ENCODE measurements around the gene PRDM16. TPM values are rescaled to one million over a fixed set of nuclear protein-coding genes. Genes with fewer than 3 reads are reported as not detected.

The PRDM16 gene
- total RNA-seq, 2 experiments from 2014 or later: not detected

- POLR2A ChIA-PET: no interaction called here
These were observed 25.1 kb downstream of the PRDM16 start for GRCh38 chr1:3093898-3094626.

DNA sequence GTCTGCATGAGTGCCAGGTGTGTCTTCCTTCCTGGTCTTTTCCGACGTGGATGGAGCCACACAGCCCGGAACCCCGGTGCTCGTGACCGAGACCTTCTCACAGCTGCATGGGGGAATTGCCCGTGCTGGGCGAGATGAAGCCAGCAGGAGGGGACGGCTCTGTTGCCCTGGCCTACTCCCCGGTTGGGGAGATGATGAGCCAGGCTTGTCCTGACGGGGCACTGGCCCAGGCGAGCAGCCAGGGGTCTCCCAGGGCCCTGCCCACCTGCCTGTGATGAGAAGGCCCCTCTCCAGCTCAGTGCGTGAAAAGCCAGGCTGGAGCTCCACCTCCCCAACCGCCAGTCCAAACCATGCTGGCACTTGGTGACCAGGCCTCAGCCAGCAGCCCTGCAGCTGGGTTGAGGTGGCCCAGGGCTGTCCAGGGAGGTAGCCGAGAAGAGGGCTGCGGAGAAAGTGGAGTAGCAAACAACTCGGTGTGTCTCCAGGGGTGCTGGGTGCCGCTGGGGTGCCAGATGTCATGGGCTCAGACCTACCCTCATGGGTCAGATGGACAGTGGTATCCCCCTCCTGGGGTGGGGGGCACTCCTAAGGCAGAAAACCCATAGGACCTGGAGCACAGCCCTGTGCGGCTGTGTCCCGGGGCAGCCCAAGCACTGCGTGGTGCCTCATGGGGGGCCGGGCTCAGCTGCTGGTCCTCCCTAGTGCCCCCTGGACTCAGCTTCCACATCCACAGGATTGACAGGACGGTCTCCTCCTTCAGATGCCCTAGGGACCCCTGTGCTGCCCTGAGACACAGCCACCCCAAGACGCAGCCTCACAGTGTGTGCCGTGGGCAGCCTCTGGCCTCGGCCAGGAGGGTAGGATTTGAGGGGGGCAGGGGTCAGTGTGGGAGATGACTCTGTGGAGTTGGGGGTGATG lies 26.1 kb downstream of the PRDM16 start:
- no peaks in the 10 kb centered on the region for H3K9me2 ChIP-seq (ENCODE audit: insufficient read depth, low read length)
- POLR2A ChIA-PET: no interaction called here
- no peaks in the 10 kb centered on the region for H3K4me1 ChIP-seq (ENCODE audit: insufficient read depth, low read length, poor library complexity, severe bottlenecking)
- no TSS peak for BruUV-seq (replicated peaks)
- no peaks in the 10 kb centered on the region for H4K20me1 ChIP-seq (ENCODE audit: insufficient read depth, low read length)
- H3K9me3 ChIP-seq (ENCODE audit: low read length): no peaks in the 10 kb centered on the region
- TF ChIP-seq CTCF (conservative IDR thresholded peaks at IDR 0.05; ENCODE audit: low read length): no peak
- no peak overlapping the region for H3K4me3 ChIP-seq (ENCODE audit: low read depth, low read length, poor library complexity, severe bottlenecking)
- no peak overlapping the region for H2AFZ ChIP-seq (ENCODE audit: low read length)
- H3K36me3 ChIP-seq (ENCODE audit: insufficient read depth, low read length): no peaks in the 10 kb centered on the region
- DNase-seq (ENCODE audit: low spot score): no peak
- H3K27ac ChIP-seq (ENCODE audit: low read depth, low read length, poor library complexity, severe bottlenecking): no peak overlapping the region
- CTCF ChIA-PET (ENCODE audit: unreplicated experiment): no interaction called here
- no peaks in the 10 kb centered on the region for H3K79me2 ChIP-seq (ENCODE audit: insufficient read depth, low read depth, low read length)
- intact Hi-C loops (cut with micrococcal nuclease; ENCODE audit: unreplicated experiment): no loop called here
- H3K4me2 ChIP-seq (ENCODE audit: low read length): no peak overlapping the region

More at GRCh38 chr1:3093898-3094626, 25.1 kb downstream of the PRDM16 start:
- Histone ChIP-seq H4K20me1 (ENCODE audit: insufficient read depth, low read length) (no peaks in the 10 kb centered on the region), H3K9me3 (ENCODE audit: low read length) (no peaks in the 10 kb centered on the region), H3K4me2 (ENCODE audit: low read length) (no peak overlapping the region), H3K36me3 (ENCODE audit: insufficient read depth, low read length) (no peaks in the 10 kb centered on the region), H3K27ac (ENCODE audit: low read depth, low read length, poor library complexity, severe bottlenecking) (no peak overlapping the region), H3K4me1 (ENCODE audit: insufficient read depth, low read length, poor library complexity, severe bottlenecking) (no peaks in the 10 kb centered on the region), H3K79me2 (ENCODE audit: insufficient read depth, low read depth, low read length) (no peaks in the 10 kb centered on the region), H2AFZ (ENCODE audit: low read length) (no peak overlapping the region), H3K9me2 (ENCODE audit: insufficient read depth, low read length) (no peaks in the 10 kb centered on the region), H3K4me3 (ENCODE audit: low read depth, low read length, poor library complexity, severe bottlenecking) (no peak overlapping the region)
- TF ChIP-seq EZH2phosphoT487 (IDR thresholded peaks at IDR 0.05; ENCODE audit: borderline replicate concordance, low read depth, low read length): no peak
- no peak for TF ChIP-seq CTCF (conservative IDR thresholded peaks at IDR 0.05; ENCODE audit: low read length)
- no peak for DNase-seq (ENCODE audit: low spot score)
- BruUV-seq (replicated peaks): no TSS peak
- CTCF ChIA-PET (ENCODE audit: unreplicated experiment): no interaction called here
- intact Hi-C loops (cut with micrococcal nuclease; ENCODE audit: unreplicated experiment): no loop called here

- no peak overlapping the region for H3K4me3 ChIP-seq (ENCODE audit: low read depth, low read length, poor library complexity, severe bottlenecking)
- intact Hi-C loops (cut with micrococcal nuclease; ENCODE audit: unreplicated experiment): no loop called here
- ChIA-PET POLR2A (no interaction called here), CTCF (ENCODE audit: unreplicated experiment) (no interaction called here)
- TF ChIP-seq CTCF (conservative IDR thresholded peaks at IDR 0.05; ENCODE audit: low read length): no peak
- no peaks in the 10 kb centered on the region for H3K79me2 ChIP-seq (ENCODE audit: insufficient read depth, low read depth, low read length)
- H4K20me1 ChIP-seq (ENCODE audit: insufficient read depth, low read length): no peaks in the 10 kb centered on the region
- no peaks in the 10 kb centered on the region for H3K36me3 ChIP-seq (ENCODE audit: insufficient read depth, low read length)
- no peak overlapping the region for H3K27ac ChIP-seq (ENCODE audit: low read depth, low read length, poor library complexity, severe bottlenecking)
- no peak overlapping the region for H3K4me2 ChIP-seq (ENCODE audit: low read length)
- H3K9me3 ChIP-seq (ENCODE audit: low read length): no peaks in the 10 kb centered on the region
- H3K4me1 ChIP-seq (ENCODE audit: insufficient read depth, low read length, poor library complexity, severe bottlenecking): no peaks in the 10 kb centered on the region
- H3K9me2 ChIP-seq (ENCODE audit: insufficient read depth, low read length): no peaks in the 10 kb centered on the region
- no peak overlapping the region for H2AFZ ChIP-seq (ENCODE audit: low read length)
- no TSS peak for BruUV-seq (replicated peaks)
- DNase-seq (ENCODE audit: low spot score): no peak
These were observed 27.3 kb downstream of the PRDM16 start for GRCh38 chr1:3096345-3096744.
